Measurements from ENCODE around the gene PHF2. TPM values are rescaled to one million over a fixed set of nuclear protein-coding genes. Genes with fewer than 3 reads are reported as not detected.

Gene PHF2
- total RNA-seq, 1 donor from 2014 or later = 29.4 TPM

GRCh38 chr9:93590609-93591234, 14.3 kb downstream of the PHF2 start:
- no peak overlapping the region for H3K27ac Mint-ChIP-seq (ENCODE audit: unreplicated experiment)
- H3K36me3 Mint-ChIP-seq (ENCODE audit: low read depth) = no peaks in the 10 kb centered on the region
- H3K9me3 Mint-ChIP-seq (ENCODE audit: low read depth) = no peaks in the 10 kb centered on the region
- no peak for TF ChIP-seq CTCF (IDR thresholded peaks at IDR 0.05)
- no peak for DNase-seq (ENCODE audit: low spot score)
- H3K4me3 Mint-ChIP-seq (ENCODE audit: unreplicated experiment) = no peak overlapping the region
- no peaks in the 10 kb centered on the region for H3K27me3 Mint-ChIP-seq (ENCODE audit: low read depth)
- H3K4me1 Mint-ChIP-seq (ENCODE audit: low read depth) = peaks cover 29% of the 10 kb centered on the region

- H3K27me3 Mint-ChIP-seq (ENCODE audit: low read depth) = no peaks in the 10 kb centered on the region
- no peak overlapping the region for H3K27ac Mint-ChIP-seq (ENCODE audit: unreplicated experiment)
- DNase-seq (ENCODE audit: low spot score) = no peak
- no peaks in the 10 kb centered on the region for H3K9me3 Mint-ChIP-seq (ENCODE audit: low read depth)
- no peaks in the 10 kb centered on the region for H3K36me3 Mint-ChIP-seq (ENCODE audit: low read depth)
- H3K4me3 Mint-ChIP-seq (ENCODE audit: unreplicated experiment) = no peak overlapping the region
- TF ChIP-seq CTCF (IDR thresholded peaks at IDR 0.05) = no peak
- H3K4me1 Mint-ChIP-seq (ENCODE audit: low read depth) = peaks cover 29% of the 10 kb centered on the region
Measured at GRCh38 chr9:93591301-93592007, 15.1 kb downstream of the PHF2 start.

GRCh38 chr9:93592008-93592642, 15.7 kb downstream of the PHF2 start:
- Mint-ChIP-seq H3K27ac (ENCODE audit: unreplicated experiment) (no peak overlapping the region), H3K4me1 (ENCODE audit: low read depth) (peaks cover 29% of the 10 kb centered on the region), H3K4me3 (ENCODE audit: unreplicated experiment) (no peak overlapping the region), H3K9me3 (ENCODE audit: low read depth) (no peaks in the 10 kb centered on the region), H3K27me3 (ENCODE audit: low read depth) (no peaks in the 10 kb centered on the region), H3K36me3 (ENCODE audit: low read depth) (no peaks in the 10 kb centered on the region)
- TF ChIP-seq CTCF (IDR thresholded peaks at IDR 0.05) = no peak
- DNase-seq (ENCODE audit: low spot score) = no peak

GRCh38 chr9:93592643-93593021, 16.2 kb downstream of the PHF2 start:
- no peak for DNase-seq (ENCODE audit: low spot score)
- Mint-ChIP-seq H3K36me3 (ENCODE audit: low read depth) (no peaks in the 10 kb centered on the region), H3K27ac (ENCODE audit: unreplicated experiment) (no peak overlapping the region), H3K9me3 (ENCODE audit: low read depth) (no peaks in the 10 kb centered on the region), H3K27me3 (ENCODE audit: low read depth) (no peaks in the 10 kb centered on the region), H3K4me1 (ENCODE audit: low read depth) (peaks cover 29% of the 10 kb centered on the region), H3K4me3 (ENCODE audit: unreplicated experiment) (no peak overlapping the region)
- TF ChIP-seq CTCF (IDR thresholded peaks at IDR 0.05) = peak; percentile 18

- H3K4me3 Mint-ChIP-seq (ENCODE audit: unreplicated experiment) = no peak overlapping the region
- no peak overlapping the region for H3K27ac Mint-ChIP-seq (ENCODE audit: unreplicated experiment)
- H3K9me3 Mint-ChIP-seq (ENCODE audit: low read depth) = no peaks in the 10 kb centered on the region
- no peak for TF ChIP-seq CTCF (IDR thresholded peaks at IDR 0.05)
- no peak for DNase-seq (ENCODE audit: low spot score)
- H3K27me3 Mint-ChIP-seq (ENCODE audit: low read depth) = no peaks in the 10 kb centered on the region
- no peaks in the 10 kb centered on the region for H3K36me3 Mint-ChIP-seq (ENCODE audit: low read depth)
- H3K4me1 Mint-ChIP-seq (ENCODE audit: low read depth) = peaks cover 32% of the 10 kb centered on the region
Measured at GRCh38 chr9:93593144-93593658, 16.8 kb downstream of the PHF2 start.

All from chondrocyte (in vitro differentiated cells).